HG02588 (cell line): ENCODE measurements around the gene MAP4K3.
"Not testable (repeated sequence)": the region's sequence is repeated elsewhere in the genome, so short reads cannot be mapped to it uniquely, and the experiment has no call there.

Experiments
- ATAC-seq: cut with Tn5 transposase; IDR thresholded peaks from one replicate; pipeline ENCODE4 v1.9.1; 2021; ENCODE audit warnings: mild to moderate bottlenecking, moderate library complexity; ENCODE audit not compliant: unreplicated experiment

MAP4K3 gene

DNA sequence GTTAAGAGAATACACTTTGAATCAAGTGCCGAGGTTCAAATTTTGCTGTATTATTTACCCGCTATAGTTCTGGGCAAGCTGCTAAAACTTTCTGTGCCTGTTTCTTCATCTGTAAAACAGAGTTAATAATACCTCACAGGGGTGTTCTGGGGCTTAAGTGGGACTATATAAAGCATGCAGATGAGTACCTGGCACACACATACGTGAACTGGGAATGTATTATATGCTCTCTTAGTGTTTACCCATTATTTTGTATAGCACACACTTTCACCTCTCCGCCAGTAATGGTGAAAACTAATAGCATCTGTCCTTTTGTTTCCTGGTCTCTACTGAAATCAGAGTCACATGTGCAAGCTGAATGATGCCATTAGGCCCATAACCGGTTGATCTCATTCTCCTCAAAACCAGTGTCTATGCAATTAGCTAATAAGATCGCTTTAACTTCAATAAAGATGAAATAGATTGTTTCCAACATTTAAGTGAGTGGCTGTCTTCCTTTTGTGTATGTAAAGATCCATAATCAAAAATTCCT, 189.5 kb downstream of the MAP4K3 start:
- ATAC-seq: no peak

- peak; percentile 59 for ATAC-seq
These were observed 190.6 kb downstream of the MAP4K3 start for GRCh38 chr2:39246382-39246980.

DNA sequence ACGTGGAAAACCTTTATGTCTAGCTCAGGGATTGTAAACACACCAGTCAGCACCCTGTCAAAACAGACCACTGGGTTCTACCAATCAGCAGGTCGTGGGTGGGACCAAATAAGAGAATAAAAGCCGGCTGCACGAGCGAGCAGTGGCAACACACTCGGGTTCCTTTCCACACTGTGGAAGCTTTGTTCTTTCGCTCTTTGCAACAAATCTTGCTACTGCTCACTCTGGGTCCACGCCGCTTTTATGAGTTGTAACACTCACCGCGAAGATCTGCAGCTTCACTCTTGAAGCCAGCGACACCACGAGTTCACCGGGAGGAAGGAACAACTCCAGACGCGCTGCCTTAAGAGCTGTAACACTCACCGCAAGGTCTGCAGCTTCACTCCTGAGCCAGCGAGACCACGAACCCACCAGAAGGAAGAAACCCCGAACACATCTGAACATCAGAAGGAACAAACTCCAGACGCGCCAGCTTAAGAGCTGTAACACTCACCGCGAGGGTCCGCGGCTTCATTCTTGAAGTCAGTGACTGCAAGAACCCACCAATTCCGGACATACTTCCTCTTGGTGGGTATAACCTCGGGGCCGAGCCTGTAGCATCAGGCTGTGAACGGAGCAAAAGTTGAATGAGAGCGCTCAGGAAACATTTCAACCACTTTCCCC, 192.0 kb downstream of the MAP4K3 start:
- not testable (repeated sequence) for ATAC-seq

- ATAC-seq: not testable (repeated sequence)
These were observed 192.7 kb downstream of the MAP4K3 start for GRCh38 chr2:39244241-39244862.

DNA sequence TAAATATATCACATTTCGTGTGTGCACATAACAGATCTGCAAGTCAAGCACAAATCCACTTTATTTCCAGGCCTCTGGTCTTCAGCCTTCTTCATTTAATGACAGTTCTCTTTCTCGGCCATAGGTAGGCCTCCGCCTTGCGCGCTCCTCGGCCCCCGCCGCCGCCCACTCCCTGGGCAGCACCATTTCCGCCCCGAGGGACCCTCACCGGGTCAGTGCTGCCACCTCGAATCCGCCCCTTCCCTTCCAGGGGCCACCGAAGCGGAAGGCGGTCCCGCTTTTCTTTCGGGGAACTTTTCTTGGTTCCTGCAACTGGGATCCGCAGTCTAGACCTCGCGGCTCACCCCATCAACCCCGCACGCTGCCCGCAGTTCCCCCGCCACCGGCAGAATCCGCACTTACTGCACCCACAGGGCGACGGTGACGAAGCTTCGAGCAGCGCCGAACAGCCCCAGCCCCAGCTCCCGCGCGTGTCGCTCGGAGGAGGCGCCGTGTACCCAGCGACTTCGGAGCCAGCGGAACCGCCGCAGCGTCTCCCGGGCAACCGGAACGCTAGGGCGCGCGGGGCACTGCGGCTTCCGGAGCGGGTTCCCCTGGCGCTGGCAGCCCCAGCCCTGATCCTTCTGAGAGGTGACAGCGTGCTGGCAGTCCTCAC, 193.5 kb downstream of the MAP4K3 start, which contains the start of gene CDKL4:
Gene CDKL4, minus strand, starts transcription at position 502 of the 655 bp plus-strand sequence.
- no peak for ATAC-seq

GRCh38 chr2:39241588-39241987, 195.5 kb downstream of the MAP4K3 start:
- no peak for ATAC-seq

DNA sequence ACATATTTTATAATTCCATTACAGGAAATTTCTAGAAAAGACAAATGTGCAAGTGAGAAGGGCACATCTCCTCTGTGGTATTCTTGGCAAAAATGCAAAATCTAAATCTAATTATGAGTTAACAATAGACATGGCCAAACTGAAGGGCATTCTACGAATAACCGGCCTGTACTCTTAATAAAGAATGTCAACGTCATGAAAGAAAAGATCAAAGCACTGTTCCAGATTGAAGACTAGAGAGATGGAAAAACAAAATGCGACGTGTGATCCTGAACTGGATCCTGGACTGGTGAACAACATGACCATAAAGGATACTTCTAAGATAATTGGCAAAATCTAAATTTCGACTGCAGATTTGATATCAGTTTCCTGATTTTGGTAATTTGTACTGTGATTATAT, 196.3 kb downstream of the MAP4K3 start:
- ATAC-seq: no peak

GRCh38 chr2:39234754-39235153, 202.3 kb downstream of the MAP4K3 start:
- no peak for ATAC-seq

GRCh38 chr2:39232141-39232540, 204.9 kb downstream of the MAP4K3 start:
- no peak for ATAC-seq

GRCh38 chr2:39228413-39229209, 208.5 kb downstream of the MAP4K3 start:
- ATAC-seq: no peak

DNA sequence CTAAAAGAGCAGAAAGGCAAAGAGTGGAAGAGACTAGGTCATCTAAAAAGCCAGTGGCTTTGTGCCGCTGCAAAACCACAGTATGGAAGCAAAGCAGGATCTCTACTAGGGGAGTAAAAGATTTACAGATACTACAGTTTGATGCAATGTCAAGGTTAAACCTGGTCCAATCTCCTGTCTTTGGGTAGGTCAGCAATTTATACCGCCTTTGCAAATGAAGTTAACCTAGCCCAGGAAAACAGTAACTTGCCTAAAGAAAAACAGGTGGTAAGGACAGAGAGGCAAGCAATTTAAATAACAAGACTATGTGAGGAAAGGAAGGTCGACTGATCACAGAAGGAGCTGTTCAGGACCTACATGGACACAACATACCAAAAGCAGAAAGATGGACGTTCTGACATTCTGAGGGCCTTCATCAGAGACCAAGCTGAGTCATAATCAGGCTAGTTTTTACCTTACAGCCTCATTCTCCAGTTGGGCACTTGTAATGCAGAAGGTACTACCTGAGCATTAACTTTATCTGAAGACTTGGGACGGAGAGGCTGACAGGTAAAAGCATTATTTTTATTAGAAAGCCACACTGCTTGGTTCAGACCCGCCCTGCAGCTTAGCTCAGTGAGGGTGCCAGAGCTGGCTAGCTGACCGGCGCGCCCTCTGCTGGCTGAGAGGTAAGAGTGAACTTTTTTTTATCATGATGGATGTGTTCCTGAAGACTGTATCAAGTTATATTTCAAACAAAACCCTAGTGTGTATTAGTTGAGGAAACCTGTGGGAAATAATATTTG, 209.3 kb downstream of the MAP4K3 start:
- peak; percentile 78 for ATAC-seq

DNA sequence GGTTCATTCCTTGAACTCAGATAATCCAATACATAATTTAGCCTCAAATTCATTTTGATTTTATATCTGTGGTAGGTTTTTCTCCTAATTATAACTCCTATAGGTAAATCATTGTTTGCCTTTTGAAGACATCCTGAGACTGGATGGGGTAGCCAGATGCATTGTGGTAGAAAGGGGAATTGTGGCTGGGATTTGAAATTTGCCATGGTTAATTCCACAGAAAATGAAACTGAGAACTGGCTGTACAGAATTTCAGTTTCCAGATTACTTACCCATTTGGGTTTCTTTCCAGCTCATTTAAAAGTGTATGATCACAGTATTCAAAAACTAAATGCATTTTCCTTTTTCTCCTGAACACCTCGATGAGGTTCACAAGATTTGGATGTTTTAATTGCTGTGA, 211.5 kb downstream of the MAP4K3 start:
- no peak for ATAC-seq

- no peak for ATAC-seq
These were observed 213.2 kb downstream of the MAP4K3 start for GRCh38 chr2:39223909-39224308.

GRCh38 chr2:39221459-39221858, 215.6 kb downstream of the MAP4K3 start:
- ATAC-seq: no peak

GRCh38 chr2:39220136-39220535, 216.9 kb downstream of the MAP4K3 start:
- ATAC-seq: no peak

DNA sequence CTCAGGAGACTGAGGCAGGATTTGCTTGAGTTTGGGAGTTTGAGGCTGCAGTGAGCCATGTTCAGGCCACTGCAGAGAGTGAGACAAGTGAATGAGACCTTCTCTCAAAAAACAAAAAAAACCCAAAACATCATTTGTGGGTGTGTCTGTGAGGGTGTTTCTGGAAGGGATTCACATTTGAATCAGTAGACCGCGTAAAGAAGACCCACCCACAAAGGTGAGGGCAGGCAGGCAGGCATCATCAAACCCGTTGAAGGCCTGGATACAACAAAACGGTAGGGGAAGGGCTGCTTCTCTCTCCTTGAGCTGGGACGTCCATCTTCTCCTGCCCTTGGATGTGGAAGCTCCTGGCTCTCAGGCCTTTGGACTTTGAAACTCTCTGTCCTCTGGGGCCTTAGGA, 218.7 kb downstream of the MAP4K3 start:
- no peak for ATAC-seq

DNA sequence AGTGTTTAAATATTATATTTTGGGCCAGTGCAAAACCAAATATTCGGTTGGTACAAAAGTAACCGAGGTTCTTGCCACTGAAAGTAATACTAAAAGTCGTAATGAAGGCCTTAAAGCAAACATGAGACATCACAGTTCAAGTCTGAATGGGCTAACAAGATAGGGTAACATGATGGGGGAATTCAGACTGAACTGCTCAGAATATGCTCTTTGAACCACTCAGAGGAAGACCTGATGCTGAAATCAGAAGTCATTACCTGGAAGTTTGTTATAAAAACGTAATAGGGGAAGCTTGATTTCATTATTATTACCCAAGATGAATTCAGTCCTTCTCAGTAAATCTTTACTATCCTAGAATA, 219.9 kb downstream of the MAP4K3 start:
- ATAC-seq: no peak

DNA sequence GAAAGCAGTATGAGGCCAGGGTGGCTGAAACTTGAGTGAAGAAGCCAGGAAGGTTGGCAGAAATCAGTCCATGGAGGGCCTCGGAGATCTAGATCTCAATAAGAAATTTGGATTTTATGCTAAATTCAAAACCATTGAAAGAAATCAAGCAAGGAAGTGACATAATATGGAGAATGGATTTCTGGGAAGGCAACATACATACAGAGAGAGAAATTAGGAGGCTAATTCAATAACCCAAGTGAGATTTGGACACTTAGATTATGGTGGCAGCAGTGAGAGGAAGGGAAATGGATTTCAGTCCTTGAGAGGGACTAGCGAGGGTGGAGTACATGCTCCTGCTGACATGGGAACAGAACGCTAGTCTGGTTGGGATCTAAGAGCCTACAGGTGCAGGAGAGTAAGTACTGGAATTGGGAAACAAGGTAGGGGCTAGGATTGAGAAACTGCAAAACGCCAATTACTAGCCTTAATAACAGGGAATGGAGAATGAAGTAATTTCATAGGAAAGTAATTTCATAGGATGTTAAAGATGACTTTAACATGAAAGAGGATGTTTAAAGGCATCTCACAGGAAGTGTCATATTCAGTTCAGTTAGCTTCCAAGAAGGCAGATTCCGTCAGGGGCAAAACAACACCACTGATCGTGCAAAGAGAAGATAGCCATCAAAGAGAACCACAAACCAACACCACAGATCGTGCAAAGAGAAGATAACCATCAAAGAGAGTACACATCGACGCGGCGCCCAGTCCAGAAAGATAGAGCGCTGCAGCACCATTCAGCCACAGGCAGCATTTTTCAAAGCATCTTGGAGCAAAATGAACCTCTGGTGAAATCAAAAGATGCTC, 220.5 kb downstream of the MAP4K3 start:
- no peak for ATAC-seq

DNA sequence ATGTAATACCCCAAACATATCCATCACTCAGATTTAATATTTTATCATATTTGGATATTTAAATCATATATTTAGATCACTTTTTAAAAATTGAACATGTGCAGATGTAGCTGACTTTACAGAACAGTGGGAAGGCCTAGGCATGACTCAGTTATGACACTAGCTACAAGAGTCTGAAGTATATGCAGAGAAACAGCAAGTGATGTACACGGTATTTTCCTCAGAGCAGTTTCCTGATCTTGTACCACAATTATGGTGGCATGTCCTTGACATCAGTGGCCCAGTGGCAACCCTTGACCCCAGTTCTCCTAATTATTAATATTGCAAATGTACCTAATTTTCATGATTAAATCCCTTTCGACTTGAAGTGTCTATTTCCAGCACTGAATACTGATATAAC, 221.5 kb downstream of the MAP4K3 start:
- ATAC-seq: no peak
